Vagina (tissue), 2 donors: ENCODE data around the gene LCN15.
"Not testable (repeated sequence)": the region's sequence is repeated elsewhere in the genome, so short reads cannot be mapped to it uniquely, and the experiment has no call there.

Experiments
- POLR2A ChIP-seq, 2 donors: fragments of 450-650 bp; IDR thresholded peaks; one replicate each; pipeline ENCODE4 v1.6.1; 2017; ENCODE audit warnings: antibody characterized with exemption in 2 of 2, mild to moderate bottlenecking in 2 of 2, moderate library complexity in 2 of 2
- POLR2AphosphoS5 ChIP-seq, 2 donors: sonication (generic); formaldehyde crosslinking; IDR thresholded peaks; one replicate each; pipeline ENCODE4 v1.9.0; 2017; ENCODE audit warnings: antibody characterized with exemption in 2 of 2, mild to moderate bottlenecking in 2 of 2, low read depth in 1 of 2; ENCODE audit not compliant: insufficient read depth in 1 of 2
- TF ChIP-seq, protein P1 (sequence below), 3 experiments: fragments of 450-650 bp in 2 of 3; fragments of 200-600 bp in 1 of 3; sonication (generic) in 1 of 3; IDR thresholded peaks; one replicate each; pipeline ENCODE4 v1.5.1; 2017 to 2019; ENCODE audit warnings: antibody characterized with exemption in 3 of 3, mild to moderate bottlenecking in 2 of 3, moderate library complexity in 2 of 3

DNA sequence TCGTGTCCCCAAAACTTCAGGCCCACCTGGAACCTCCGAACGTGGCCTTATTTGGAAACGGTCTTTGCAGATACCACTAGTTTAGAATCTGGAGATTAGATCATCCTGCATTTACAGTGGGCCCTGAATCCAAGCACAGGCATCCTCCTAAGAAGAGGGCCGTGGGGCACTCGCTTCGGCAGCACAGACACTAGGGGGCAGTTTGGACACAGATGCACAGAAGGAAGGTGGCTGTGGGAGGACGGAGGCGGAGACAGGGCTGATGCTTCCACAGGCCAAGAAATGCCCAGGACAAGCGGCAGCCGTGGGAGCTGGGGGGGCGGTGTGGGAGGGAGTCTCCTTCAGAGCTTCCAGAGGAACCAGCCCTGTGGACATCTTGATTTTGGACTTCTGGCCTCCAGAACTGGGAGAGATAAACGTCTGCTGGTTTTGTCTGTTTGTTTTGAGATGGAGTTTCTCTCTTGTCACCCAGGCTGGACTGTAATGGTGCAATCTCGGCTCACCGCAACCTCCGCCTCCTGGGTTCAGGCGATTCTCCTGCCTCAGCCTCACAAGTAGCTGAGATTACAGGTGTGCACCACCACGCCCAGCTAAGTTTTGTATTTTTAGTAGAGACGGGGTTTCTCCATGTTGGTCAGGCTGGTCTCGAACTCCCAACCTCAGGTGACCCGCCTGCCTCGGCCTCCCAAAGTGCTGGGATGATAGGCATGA lies 3.3 kb downstream of the LCN15 start:
- TF ChIP-seq POLR2A (IDR thresholded peaks at IDR 0.05); POLR2AphosphoS5 (IDR thresholded peaks at IDR 0.05; ENCODE audit: insufficient read depth in 1 of 2, low read depth in 1 of 2): not testable (repeated sequence)
- TF ChIP-seq, protein P1, sequence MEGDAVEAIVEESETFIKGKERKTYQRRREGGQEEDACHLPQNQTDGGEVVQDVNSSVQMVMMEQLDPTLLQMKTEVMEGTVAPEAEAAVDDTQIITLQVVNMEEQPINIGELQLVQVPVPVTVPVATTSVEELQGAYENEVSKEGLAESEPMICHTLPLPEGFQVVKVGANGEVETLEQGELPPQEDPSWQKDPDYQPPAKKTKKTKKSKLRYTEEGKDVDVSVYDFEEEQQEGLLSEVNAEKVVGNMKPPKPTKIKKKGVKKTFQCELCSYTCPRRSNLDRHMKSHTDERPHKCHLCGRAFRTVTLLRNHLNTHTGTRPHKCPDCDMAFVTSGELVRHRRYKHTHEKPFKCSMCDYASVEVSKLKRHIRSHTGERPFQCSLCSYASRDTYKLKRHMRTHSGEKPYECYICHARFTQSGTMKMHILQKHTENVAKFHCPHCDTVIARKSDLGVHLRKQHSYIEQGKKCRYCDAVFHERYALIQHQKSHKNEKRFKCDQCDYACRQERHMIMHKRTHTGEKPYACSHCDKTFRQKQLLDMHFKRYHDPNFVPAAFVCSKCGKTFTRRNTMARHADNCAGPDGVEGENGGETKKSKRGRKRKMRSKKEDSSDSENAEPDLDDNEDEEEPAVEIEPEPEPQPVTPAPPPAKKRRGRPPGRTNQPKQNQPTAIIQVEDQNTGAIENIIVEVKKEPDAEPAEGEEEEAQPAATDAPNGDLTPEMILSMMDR (IDR thresholded peaks at IDR 0.05): not testable (repeated sequence)
